Endothelial cell of umbilical vein (primary cell): ENCODE results near the gene NUP43. TPM values are rescaled to one million over a fixed set of nuclear protein-coding genes. Genes with fewer than 3 reads are reported as not detected.

Experiments used
- BruUV-seq: library from RNA; stranded (reverse); fragments of 400-500 nt; replicated peaks from 2 replicates; lab custom pipeline; 2021; lab: Mats Ljungman, UMichigan
- CTCF ChIA-PET: fragments of 300-600, 350-600 bp; sonication (Branson Sonifier 250); formaldehyde crosslinking; loops from one replicate; lab custom pipeline; 2021; ENCODE audit warnings: antibody characterized with exemption, inconsistent platforms; lab: Charles Lee
- POLR2A ChIA-PET: fragments of 300-600, 350-600 bp; sonication (Branson Sonifier 250); formaldehyde crosslinking; loops from one replicate; lab custom pipeline; 2021; ENCODE audit warnings: antibody characterized with exemption, inconsistent platforms; lab: Charles Lee
- DNase-seq: peaks from one replicate; pipeline ENCODE4 v3.0.0-alpha.2; 2011; ENCODE audit warnings: low read depth, low spot score
- FAIRE-seq: peaks from 2 replicates; lab custom pipeline; 2011; peaks lifted over from hg19 to GRCh38; lab: Jason Lieb, UNC
- H2AFZ ChIP-seq: 2 replicates; pipeline ENCODE4 v1.6.0; 2012; ENCODE audit warnings: low read depth, low read length, control low read depth, inconsistent platforms
- H3K27ac ChIP-seq: 2 replicates; pipeline ENCODE4 v1.5.1; 2011; ENCODE audit warnings: low read depth, mild to moderate bottlenecking, control low read depth, low read length, moderate library complexity; ENCODE audit not compliant: insufficient read depth
- H3K27me3 ChIP-seq, 2 experiments: 2 replicates each; pipeline versions ENCODE4 v1.6.0 to v1.6.1; 2011; ENCODE audit warnings: low read length in 2 of 2, mixed read lengths in 1 of 2; ENCODE audit not compliant: control insufficient read depth in 2 of 2, insufficient read depth in 2 of 2
- H3K36me3 ChIP-seq, 2 experiments: 2 replicates in 1 of 2; 3 replicates in 1 of 2; pipeline ENCODE4 v1.5.1; 2011; ENCODE audit warnings: low read length in 2 of 2, mild to moderate bottlenecking in 1 of 2, moderate library complexity in 1 of 2; ENCODE audit not compliant: control insufficient read depth in 2 of 2, insufficient read depth in 2 of 2; ENCODE audit errors: extremely low read depth in 1 of 2
- H3K4me1 ChIP-seq: 3 replicates; pipeline ENCODE4 v1.5.1; 2011; ENCODE audit warnings: mild to moderate bottlenecking, low read length; ENCODE audit not compliant: control insufficient read depth, insufficient read depth; ENCODE audit errors: extremely low read depth
- H3K4me2 ChIP-seq: 2 replicates; pipeline ENCODE4 v1.6.1; 2011; ENCODE audit warnings: low read length, control low read depth, mixed read lengths; ENCODE audit not compliant: insufficient read depth
- H3K4me3 ChIP-seq, 3 experiments: fragments of 200-600 bp in 1 of 3; sonication (generic), shearing (Covaris generic) in 1 of 3; replicated peaks in 1 of 3; 2 replicates each; pipeline ENCODE4 v1.5.1; 2011 to 2016; ENCODE audit warnings: control low read depth in 3 of 3, low read length in 3 of 3, mild to moderate bottlenecking in 2 of 3, inconsistent platforms in 1 of 3, low read depth in 1 of 3, moderate library complexity in 1 of 3; ENCODE audit not compliant: insufficient read depth in 1 of 3
- H3K79me2 ChIP-seq: 2 replicates; pipeline ENCODE4 v1.6.0; 2012; ENCODE audit warnings: low read length, inconsistent platforms; ENCODE audit not compliant: control insufficient read depth, insufficient read depth
- H3K9ac ChIP-seq: replicated peaks from 2 replicates; pipeline ENCODE3; 2011; ENCODE audit warnings: low read length, control low read depth; ENCODE audit not compliant: insufficient read depth; ENCODE audit errors: extremely low read depth
- H3K9me1 ChIP-seq: replicated peaks from 3 replicates; pipeline ENCODE4 v1.6.0; 2011; ENCODE audit warnings: mild to moderate bottlenecking, low read length; ENCODE audit not compliant: control insufficient read depth, insufficient read depth; ENCODE audit errors: extremely low read depth
- H3K9me3 ChIP-seq: replicated peaks from 2 replicates; pipeline ENCODE4 v1.5.1; 2012; ENCODE audit warnings: low read length, inconsistent platforms; ENCODE audit not compliant: control insufficient read depth, insufficient read depth
- H4K20me1 ChIP-seq: replicated peaks from 2 replicates; pipeline ENCODE3; 2011; ENCODE audit warnings: mild to moderate bottlenecking, low read length; ENCODE audit not compliant: control insufficient read depth, insufficient read depth; ENCODE audit errors: extremely low read depth
- CTCF ChIP-seq, 2 donors: IDR thresholded peaks; 1 replicate in 1 of 2; 2 replicates in 1 of 2; pipeline ENCODE4 v1.5.1; 2011; ENCODE audit warnings: low read length in 2 of 2, mild to moderate bottlenecking in 2 of 2, moderate library complexity in 2 of 2, control low read depth in 1 of 2, inconsistent platforms in 1 of 2, low read depth in 1 of 2; ENCODE audit not compliant: insufficient read depth in 1 of 2; ENCODE audit errors: extremely low read depth in 1 of 2
- EZH2 ChIP-seq: IDR thresholded peaks from 2 replicates; pipeline ENCODE4 v1.6.1; 2012; ENCODE audit warnings: borderline replicate concordance, low read depth, mild to moderate bottlenecking, moderate library complexity, low read length, inconsistent platforms; ENCODE audit not compliant: severe bottlenecking
- FOS ChIP-seq: IDR thresholded peaks from 2 replicates; pipeline ENCODE4 v1.6.1; 2011; ENCODE audit warnings: mild to moderate bottlenecking, low read length, moderate library complexity, borderline replicate concordance; ENCODE audit not compliant: insufficient read depth
- GATA2 ChIP-seq: IDR thresholded peaks from 2 replicates; pipeline ENCODE4 v1.7.0; 2011; ENCODE audit warnings: low read depth, mild to moderate bottlenecking, moderate library complexity, mixed read lengths, low read length; ENCODE audit not compliant: insufficient read length, insufficient read depth
- JUN ChIP-seq: IDR thresholded peaks from 2 replicates; pipeline ENCODE4 v1.6.1; 2011; ENCODE audit warnings: borderline replicate concordance, low read depth; ENCODE audit not compliant: insufficient read length, insufficient read depth
- MAX ChIP-seq: IDR thresholded peaks from 2 replicates; pipeline ENCODE4 v1.6.1; 2011; ENCODE audit not compliant: insufficient read depth, insufficient read length
- MYC ChIP-seq: IDR thresholded peaks from one replicate; pipeline ENCODE4 v1.6.1; 2011; ENCODE audit warnings: mild to moderate bottlenecking, low read depth, low read length
- POLR2A ChIP-seq: IDR thresholded peaks from 2 replicates; pipeline ENCODE4 v1.6.1; 2012; ENCODE audit warnings: low read depth, mild to moderate bottlenecking, control low read depth, low read length
- POLR2AphosphoS5 ChIP-seq: IDR thresholded peaks from 2 replicates; pipeline ENCODE4 v1.6.1; 2012; ENCODE audit warnings: low read depth, mild to moderate bottlenecking, control low read depth, low read length, moderate library complexity; ENCODE audit not compliant: insufficient read depth
- dilution Hi-C: fragments of 300-500 bp; cut with MboI; formaldehyde crosslinking; loops from one replicate; pipeline ENCODE4 v1.15.0; 2019; ENCODE audit warnings: low sequenced_read_pairs; ENCODE audit not compliant: extremely low pct_ligation_motif_present
- intact Hi-C: fragments of 100-400 bp; cut with micrococcal nuclease; formaldehyde crosslinking; loops from one replicate; pipeline ENCODE4 v1.10.0; 2022
- polyA plus RNA-seq, 4 experiments: library from polyadenylated mRNA; depleted of rRNA in 3 of 4; stranded (reverse) in 3 of 4; unstranded in 1 of 4; fragments of >200 nt; gene quantifications; 2 replicates each; pipeline versions ENCODE4 v1.2.1 to v1.2.3, GENCODE V29; 2011 to 2012; ENCODE audit warnings: missing spikeins in 1 of 4
- total RNA-seq: library from RNA; stranded (reverse); gene quantifications from 2 replicates; pipeline ENCODE4 v1.2.3, GENCODE V29; 2021

Gene NUP43
- total and polyA plus RNA-seq, 2 donors (not counting 3 experiments of a cell fraction or from before 2014, with no cell fraction given) = 14.9 to 49.0 TPM

- ChIA-PET POLR2A (no interaction called here), CTCF (interaction anchor here (1.4 kb wide), 1 partner anchor 15 kb away, joined by 4 read pairs; no protein-coding TSS in a partner anchor)
- Histone ChIP-seq H3K79me2 (peaks cover 81% of the 10 kb centered on the region), H3K9me1 (no peaks in the 10 kb centered on the region), H3K27ac (no peak overlapping the region), H3K9ac (no peak overlapping the region), H3K36me3 (no peaks in the 10 kb centered on the region), H3K9me3 (no peaks in the 10 kb centered on the region), H3K27me3 (no peaks in the 10 kb centered on the region), H3K4me1 (no peaks in the 10 kb centered on the region), H2AFZ (no peak overlapping the region), H3K4me2 (no peak overlapping the region), H4K20me1 (peaks cover 5% of the 10 kb centered on the region), H3K4me3 (no peak overlapping the region)
- no peak for DNase-seq
- no peak for TF ChIP-seq EZH2
- no peak for TF ChIP-seq POLR2A
- TF ChIP-seq JUN = no peak
- TF ChIP-seq MYC = no peak
- no peak for TF ChIP-seq GATA2
- TF ChIP-seq FOS = no peak
- FAIRE-seq = no peak
- dilution Hi-C loops = no loop called here
- no TSS peak for BruUV-seq
- intact Hi-C loops = no loop called here
These were observed 44.6 kb downstream of the NUP43 start for GRCh38 chr6:149701714-149702113.

- no peaks in the 10 kb centered on the region for H3K9me1 ChIP-seq
- DNase-seq = no peak
- POLR2A ChIA-PET = no interaction called here
- no peak overlapping the region for H2AFZ ChIP-seq
- no peak overlapping the region for H3K4me2 ChIP-seq
- intact Hi-C loops = no loop called here
- peaks cover 0 to 2% of the 10 kb centered on the region in 2 experiments for H3K36me3 ChIP-seq
- H3K79me2 ChIP-seq = peaks cover 76% of the 10 kb centered on the region
- no peak overlapping the region for H3K9ac ChIP-seq
- TF ChIP-seq JUN = no peak
- no peak for TF ChIP-seq GATA2
- TF ChIP-seq MYC = no peak
- TF ChIP-seq POLR2A = no peak
- no peak for TF ChIP-seq CTCF (IDR thresholded peaks at IDR 0.05; ENCODE audit: extremely low read depth in 1 of 2, insufficient read depth in 1 of 2, low read depth in 1 of 2, low read length in 2 of 2)
- TF ChIP-seq EZH2 = no peak
- TF ChIP-seq MAX = no peak
- TF ChIP-seq POLR2AphosphoS5 = no peak
- dilution Hi-C loops = no loop called here
- H3K9me3 ChIP-seq = no peaks in the 10 kb centered on the region
- no peak overlapping the region for H3K4me3 ChIP-seq
- H3K4me1 ChIP-seq = no peaks in the 10 kb centered on the region
- H4K20me1 ChIP-seq = peaks cover 2% of the 10 kb centered on the region
- H3K27ac ChIP-seq = no peak overlapping the region
- no TSS peak for BruUV-seq
- CTCF ChIA-PET = interaction anchor here (1.5 kb wide), 1 partner anchor 9 kb away, joined by 3 read pairs; no protein-coding TSS in a partner anchor
- H3K27me3 ChIP-seq = no peaks in the 10 kb centered on the region
- FAIRE-seq = no peak
These were observed 47.2 kb downstream of the NUP43 start for GRCh38 chr6:149699150-149699549.
